Muscle layer of colon (tissue), 2 donors: ENCODE data around the gene CHST2.

Experiments
- H3K27ac ChIP-seq: one replicate; pipeline ENCODE4 v1.7.0; 2013; ENCODE audit warnings: low read depth, mild to moderate bottlenecking, low read length, moderate library complexity
- H3K27me3 ChIP-seq, 2 donors: one replicate each; pipeline ENCODE4 v1.7.0; 2013; ENCODE audit warnings: low read length in 2 of 2, mild to moderate bottlenecking in 2 of 2; ENCODE audit not compliant: insufficient read depth in 2 of 2, control insufficient read depth in 1 of 2
- H3K36me3 ChIP-seq: one replicate; pipeline ENCODE4 v1.7.0; 2013; ENCODE audit warnings: mild to moderate bottlenecking, low read length; ENCODE audit not compliant: insufficient read depth
- H3K4me1 ChIP-seq: one replicate; pipeline ENCODE4 v1.7.0; 2013; ENCODE audit warnings: mild to moderate bottlenecking, low read length; ENCODE audit not compliant: insufficient read depth
- H3K4me3 ChIP-seq, 2 donors: one replicate each; pipeline ENCODE4 v1.7.0; 2013; ENCODE audit warnings: low read length in 2 of 2, low read depth in 1 of 2, mild to moderate bottlenecking in 1 of 2, moderate library complexity in 1 of 2
- H3K9ac ChIP-seq: one replicate; pipeline ENCODE4 v1.7.0; 2013; ENCODE audit warnings: low read length
- H3K9me3 ChIP-seq: one replicate; pipeline ENCODE4 v1.7.0; 2013; ENCODE audit warnings: mild to moderate bottlenecking, low read length
- donor health status: abdominal sarcoma.
- donor health status: Adenocarcinoma of cecum.

CHST2 gene

GRCh38 chr3:143123353-143123984, 3.9 kb downstream of the CHST2 start:
- no peak overlapping the region for H3K27ac ChIP-seq
- H3K9ac ChIP-seq = no peak overlapping the region

GRCh38 chr3:143124601-143125520, 5.3 kb downstream of the CHST2 start:
- no peaks in the 10 kb centered on the region for H3K9me3 ChIP-seq
- no peaks in the 10 kb centered on the region for H3K4me1 ChIP-seq
- no peak overlapping the region for H3K27ac ChIP-seq
- no peaks in the 10 kb centered on the region for H3K36me3 ChIP-seq
- H3K9ac ChIP-seq = no peak overlapping the region
- H3K27me3 ChIP-seq = peaks cover 0 to 14% of the 10 kb centered on the region in 2 donors
- no peak overlapping the region for H3K4me3 ChIP-seq

More at GRCh38 chr3:143123353-143123984, 3.9 kb downstream of the CHST2 start:
- H3K4me1 ChIP-seq = peaks cover 7% of the 10 kb centered on the region
- no peak overlapping the region for H3K4me3 ChIP-seq
- H3K27me3 ChIP-seq = peaks cover 0 to 22% of the 10 kb centered on the region in 2 donors
- H3K9me3 ChIP-seq = no peaks in the 10 kb centered on the region
- H3K36me3 ChIP-seq = no peaks in the 10 kb centered on the region

GRCh38 chr3:143127801-143128200, 8.2 kb downstream of the CHST2 start:
- Histone ChIP-seq H3K4me3 (no peak overlapping the region), H3K36me3 (no peaks in the 10 kb centered on the region), H3K27ac (no peak overlapping the region), H3K9me3 (no peaks in the 10 kb centered on the region), H3K4me1 (no peaks in the 10 kb centered on the region), H3K27me3 (no peaks in the 10 kb centered on the region), H3K9ac (no peak overlapping the region)

- H3K27ac ChIP-seq = no peak overlapping the region
- H3K9me3 ChIP-seq = no peaks in the 10 kb centered on the region
- no peak overlapping the region for H3K4me3 ChIP-seq
- H3K4me1 ChIP-seq = no peaks in the 10 kb centered on the region
- no peak overlapping the region for H3K9ac ChIP-seq
- no peaks in the 10 kb centered on the region for H3K27me3 ChIP-seq
- no peaks in the 10 kb centered on the region for H3K36me3 ChIP-seq
These were observed 8.8 kb downstream of the CHST2 start for GRCh38 chr3:143128227-143128955.

- no peaks in the 10 kb centered on the region for H3K36me3 ChIP-seq
- no peaks in the 10 kb centered on the region for H3K4me1 ChIP-seq
- H3K27me3 ChIP-seq = no peaks in the 10 kb centered on the region
- H3K4me3 ChIP-seq = no peak overlapping the region
- H3K9me3 ChIP-seq = no peaks in the 10 kb centered on the region
- no peak overlapping the region for H3K9ac ChIP-seq
- H3K27ac ChIP-seq = no peak overlapping the region
These were observed 12.8 kb downstream of the CHST2 start for GRCh38 chr3:143132246-143132980.

GRCh38 chr3:143134471-143134870, 14.9 kb downstream of the CHST2 start:
- Histone ChIP-seq H3K4me3 (no peak overlapping the region), H3K9me3 (no peaks in the 10 kb centered on the region), H3K9ac (no peak overlapping the region), H3K4me1 (no peaks in the 10 kb centered on the region), H3K36me3 (no peaks in the 10 kb centered on the region), H3K27me3 (no peaks in the 10 kb centered on the region), H3K27ac (no peak overlapping the region)

GRCh38 chr3:143135150-143135549, 15.6 kb downstream of the CHST2 start:
- Histone ChIP-seq H3K9me3 (no peaks in the 10 kb centered on the region), H3K4me1 (no peaks in the 10 kb centered on the region), H3K27ac (no peak overlapping the region), H3K36me3 (no peaks in the 10 kb centered on the region), H3K9ac (no peak overlapping the region), H3K4me3 (no peak overlapping the region), H3K27me3 (no peaks in the 10 kb centered on the region)

GRCh38 chr3:143137435-143138036, 18.0 kb downstream of the CHST2 start:
- no peak overlapping the region for H3K9ac ChIP-seq
- no peaks in the 10 kb centered on the region for H3K4me1 ChIP-seq
- no peaks in the 10 kb centered on the region for H3K27me3 ChIP-seq
- H3K9me3 ChIP-seq = no peaks in the 10 kb centered on the region
- H3K36me3 ChIP-seq = no peaks in the 10 kb centered on the region
- no peak overlapping the region for H3K4me3 ChIP-seq
- H3K27ac ChIP-seq = no peak overlapping the region

GRCh38 chr3:143138953-143139352, 19.4 kb downstream of the CHST2 start:
- Histone ChIP-seq H3K9me3 (no peaks in the 10 kb centered on the region), H3K4me3 (no peak overlapping the region), H3K9ac (no peak overlapping the region), H3K4me1 (no peaks in the 10 kb centered on the region), H3K27me3 (no peaks in the 10 kb centered on the region), H3K27ac (no peak overlapping the region), H3K36me3 (no peaks in the 10 kb centered on the region)

- Histone ChIP-seq H3K27ac (no peak overlapping the region), H3K4me3 (no peak overlapping the region), H3K9me3 (no peaks in the 10 kb centered on the region), H3K9ac (no peak overlapping the region), H3K27me3 (no peaks in the 10 kb centered on the region), H3K36me3 (no peaks in the 10 kb centered on the region), H3K4me1 (no peaks in the 10 kb centered on the region)
These were observed 20.2 kb downstream of the CHST2 start for GRCh38 chr3:143139762-143140161.
